Caco-2 (cell line): ENCODE data around the gene DDX59. TPM values are rescaled to one million over a fixed set of nuclear protein-coding genes. Genes with fewer than 3 reads are reported as not detected.
"Not testable (repeated sequence)": the region's sequence is repeated elsewhere in the genome, so short reads cannot be mapped to it uniquely, and the experiment has no call there.

Experiments
- BruUV-seq: library from RNA; stranded (reverse); fragments of 400-500 nt; replicated peaks from 2 replicates; lab custom pipeline; 2021; lab: Mats Ljungman, UMichigan
- CTCF ChIA-PET: fragments of 300-600 bp; sonication (Branson Sonifier 250); formaldehyde crosslinking; loops from one replicate; lab custom pipeline; 2022; ENCODE audit warnings: antibody characterized with exemption; lab: Charles Lee
- POLR2A ChIA-PET: fragments of 300-600 bp; sonication (Branson Sonifier 250); formaldehyde crosslinking; loops from one replicate; lab custom pipeline; 2022; ENCODE audit warnings: antibody characterized with exemption; lab: Charles Lee
- DNase-seq, 2 experiments: peaks; one replicate each; pipeline versions ENCODE4 v3.0.0 to v3.0.0-alpha.2; 2020 to 2022
- H3K27me3 ChIP-seq: replicated peaks from 2 replicates; pipeline ENCODE4 v1.6.0; 2011; ENCODE audit warnings: low read length; ENCODE audit not compliant: control insufficient read depth, insufficient read depth
- H3K36me3 ChIP-seq: 2 replicates; pipeline ENCODE4 v1.5.1; 2011; ENCODE audit warnings: low read length; ENCODE audit not compliant: control insufficient read depth, insufficient read depth
- H3K4me1 ChIP-seq: fragments of 250-450 bp; sonication (Bioruptor Pico); 2 replicates; pipeline ENCODE4 v1.5.1; 2020; ENCODE audit warnings: mild to moderate bottlenecking
- H3K4me3 ChIP-seq: 2 replicates; pipeline ENCODE4 v1.5.1; 2011; ENCODE audit warnings: low read depth, mild to moderate bottlenecking, control low read depth, low read length
- H3K9me3 ChIP-seq: fragments of 250-450 bp; sonication (Bioruptor Pico); 2 replicates; pipeline ENCODE4 v1.5.1; 2020; ENCODE audit warnings: mild to moderate bottlenecking, moderate library complexity
- H3K27ac Mint-ChIP-seq: one replicate; pipeline ENCODE4 v1.8.0; 2022; ENCODE audit warnings: mixed read lengths; ENCODE audit not compliant: unreplicated experiment
- H3K27me3 Mint-ChIP-seq: one replicate; pipeline ENCODE4 v1.8.0; 2022; ENCODE audit warnings: mixed read lengths; ENCODE audit not compliant: insufficient read depth, unreplicated experiment
- H3K36me3 Mint-ChIP-seq: one replicate; pipeline ENCODE4 v1.8.0; 2022; ENCODE audit warnings: mild to moderate bottlenecking, mixed read lengths; ENCODE audit not compliant: insufficient read depth, unreplicated experiment
- H3K4me1 Mint-ChIP-seq: one replicate; pipeline ENCODE4 v1.8.0; 2022; ENCODE audit warnings: low read depth, mixed read lengths; ENCODE audit not compliant: unreplicated experiment
- H3K4me3 Mint-ChIP-seq: one replicate; pipeline ENCODE4 v1.8.0; 2022; ENCODE audit warnings: mild to moderate bottlenecking, moderate library complexity, mixed read lengths; ENCODE audit not compliant: unreplicated experiment
- H3K9me3 Mint-ChIP-seq: one replicate; pipeline ENCODE4 v1.8.0; 2022; ENCODE audit warnings: mixed read lengths; ENCODE audit not compliant: unreplicated experiment
- CTCF ChIP-seq, 2 experiments: fragments of 200-600 bp in 1 of 2; IDR thresholded peaks; 1 replicate in 1 of 2; 2 replicates in 1 of 2; pipeline versions ENCODE4 v1.5.1 to v1.8.0; 2011 to 2022; ENCODE audit warnings: antibody characterized with exemption in 1 of 2, control low read depth in 1 of 2, inconsistent platforms in 1 of 2, low read depth in 1 of 2, low read length in 1 of 2, mild to moderate bottlenecking in 1 of 2, moderate library complexity in 1 of 2; ENCODE audit not compliant: insufficient read depth in 1 of 2, severe bottlenecking in 1 of 2, unreplicated experiment in 1 of 2
- intact Hi-C: fragments of 100-400 bp; cut with micrococcal nuclease; formaldehyde crosslinking; loops from one replicate; pipeline ENCODE4 v1.10.0; 2022; ENCODE audit not compliant: unreplicated experiment
- total RNA-seq: library from RNA; stranded (reverse); gene quantifications from 2 replicates; pipeline ENCODE4 v1.2.3, GENCODE V29; 2022

Gene DDX59
- total RNA-seq, 1 experiment from 2014 or later: 13.5 TPM

DNA sequence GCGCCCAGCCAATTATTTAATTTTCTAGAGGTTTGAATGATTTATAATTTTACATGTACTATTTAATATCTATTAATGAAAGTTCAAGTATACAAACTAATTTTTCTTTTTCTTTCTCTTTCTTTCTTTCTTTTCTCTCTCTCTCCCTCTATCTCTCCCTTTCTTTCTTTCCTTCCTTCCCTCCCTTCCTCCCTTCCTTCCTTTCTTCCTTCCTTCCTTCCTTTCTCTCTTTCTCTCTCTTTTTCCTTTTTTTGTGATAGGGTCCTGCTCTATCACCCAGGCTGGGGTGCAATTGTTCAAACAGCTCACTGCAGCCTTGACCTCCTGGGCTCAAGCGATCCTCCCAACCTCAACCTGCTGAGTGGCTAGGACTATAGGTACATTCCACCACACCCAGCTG is 33.0 kb downstream of the DDX59 start:
- H3K27ac Mint-ChIP-seq: no peak overlapping the region
- DNase-seq: no peak
- H3K27me3 Mint-ChIP-seq: no peaks in the 10 kb centered on the region
- no peaks in the 10 kb centered on the region for H3K9me3 Mint-ChIP-seq
- intact Hi-C loops: no loop called here
- H3K4me1 ChIP-seq: peaks cover 13% of the 10 kb centered on the region; the same call in 1 of the 2 replicates
- H3K4me3 Mint-ChIP-seq: no peak overlapping the region
- no peak overlapping the region for H3K4me3 ChIP-seq
- H3K4me1 Mint-ChIP-seq: peaks cover 14% of the 10 kb centered on the region
- H3K27me3 ChIP-seq: no peaks in the 10 kb centered on the region
- ChIA-PET CTCF (no interaction called here), POLR2A (no interaction called here)
- no TSS peak for BruUV-seq
- no peaks in the 10 kb centered on the region for H3K36me3 ChIP-seq
- TF ChIP-seq CTCF (IDR thresholded peaks at IDR 0.05; ENCODE audit: insufficient read depth in 1 of 2, low read depth in 1 of 2, low read length in 1 of 2, severe bottlenecking in 1 of 2, unreplicated experiment in 1 of 2): no peak
- H3K9me3 ChIP-seq: no peaks in the 10 kb centered on the region
- H3K36me3 Mint-ChIP-seq: no peaks in the 10 kb centered on the region

GRCh38 chr1:200634261-200635122 is 35.2 kb downstream of the DDX59 start:
- POLR2A ChIA-PET: interaction anchor here (0.5 kb wide), 1 partner anchor 10 kb away, joined by 3 read pairs; no protein-coding TSS in a partner anchor
- Histone ChIP-seq H3K4me3 (no peak overlapping the region), H3K9me3 (no peaks in the 10 kb centered on the region), H3K27me3 (no peaks in the 10 kb centered on the region), H3K4me1 (peaks cover 12% of the 10 kb centered on the region; the same call in 1 of the 2 replicates), H3K36me3 (no peaks in the 10 kb centered on the region)
- intact Hi-C loops: no loop called here
- no peak overlapping the region for H3K27ac Mint-ChIP-seq
- H3K9me3 Mint-ChIP-seq: no peaks in the 10 kb centered on the region
- no TSS peak for BruUV-seq
- DNase-seq: no peak
- no peaks in the 10 kb centered on the region for H3K36me3 Mint-ChIP-seq
- no peaks in the 10 kb centered on the region for H3K27me3 Mint-ChIP-seq
- CTCF ChIA-PET: interaction anchor here (0.5 kb wide), 1 partner anchor 12 kb away, joined by 4 read pairs; no protein-coding TSS in a partner anchor
- TF ChIP-seq CTCF (IDR thresholded peaks at IDR 0.05; ENCODE audit: insufficient read depth in 1 of 2, low read depth in 1 of 2, low read length in 1 of 2, severe bottlenecking in 1 of 2, unreplicated experiment in 1 of 2): no peak
- peaks cover 6% of the 10 kb centered on the region for H3K4me1 Mint-ChIP-seq
- no peak overlapping the region for H3K4me3 Mint-ChIP-seq

GRCh38 chr1:200631375-200631774 is 38.3 kb downstream of the DDX59 start:
- Histone ChIP-seq H3K27me3 (no peaks in the 10 kb centered on the region), H3K4me1 (peaks cover 11% of the 10 kb centered on the region; the same call in 1 of the 2 replicates), H3K36me3 (no peaks in the 10 kb centered on the region), H3K9me3 (no peaks in the 10 kb centered on the region), H3K4me3 (no peak overlapping the region)
- intact Hi-C loops: no loop called here
- CTCF ChIA-PET: no interaction called here
- Mint-ChIP-seq H3K4me1 (no peaks in the 10 kb centered on the region), H3K4me3 (no peak overlapping the region), H3K27ac (no peak overlapping the region), H3K27me3 (no peaks in the 10 kb centered on the region), H3K9me3 (no peaks in the 10 kb centered on the region), H3K36me3 (no peaks in the 10 kb centered on the region)
- DNase-seq: no peak
- no TSS peak for BruUV-seq
- TF ChIP-seq CTCF (IDR thresholded peaks at IDR 0.05; ENCODE audit: insufficient read depth in 1 of 2, low read depth in 1 of 2, low read length in 1 of 2, severe bottlenecking in 1 of 2, unreplicated experiment in 1 of 2): no peak
- POLR2A ChIA-PET: no interaction called here

GRCh38 chr1:200630515-200630899 is 39.2 kb downstream of the DDX59 start:
- H3K9me3 Mint-ChIP-seq, H3K27me3 ChIP-seq, BruUV-seq, H3K4me3 ChIP-seq, H3K27ac Mint-ChIP-seq, H3K36me3 Mint-ChIP-seq, CTCF ChIA-PET, intact Hi-C loops, POLR2A ChIA-PET, H3K4me3 Mint-ChIP-seq, H3K36me3 ChIP-seq, H3K27me3 Mint-ChIP-seq, H3K9me3 ChIP-seq, DNase-seq, H3K4me1 Mint-ChIP-seq: not testable (repeated sequence)
- peaks cover 11% of the 10 kb centered on the region; the same call in 1 of the 2 replicates for H3K4me1 ChIP-seq
